ENCODE measurements around the gene ACP3. TPM values are rescaled to one million over a fixed set of nuclear protein-coding genes. Genes with fewer than 3 reads are reported as not detected.

ACP3 gene, protein sequence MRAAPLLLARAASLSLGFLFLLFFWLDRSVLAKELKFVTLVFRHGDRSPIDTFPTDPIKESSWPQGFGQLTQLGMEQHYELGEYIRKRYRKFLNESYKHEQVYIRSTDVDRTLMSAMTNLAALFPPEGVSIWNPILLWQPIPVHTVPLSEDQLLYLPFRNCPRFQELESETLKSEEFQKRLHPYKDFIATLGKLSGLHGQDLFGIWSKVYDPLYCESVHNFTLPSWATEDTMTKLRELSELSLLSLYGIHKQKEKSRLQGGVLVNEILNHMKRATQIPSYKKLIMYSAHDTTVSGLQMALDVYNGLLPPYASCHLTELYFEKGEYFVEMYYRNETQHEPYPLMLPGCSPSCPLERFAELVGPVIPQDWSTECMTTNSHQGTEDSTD
- total RNA-seq: 0.46 TPM in 1 of 2 replicates, not detected in the other

DNA sequence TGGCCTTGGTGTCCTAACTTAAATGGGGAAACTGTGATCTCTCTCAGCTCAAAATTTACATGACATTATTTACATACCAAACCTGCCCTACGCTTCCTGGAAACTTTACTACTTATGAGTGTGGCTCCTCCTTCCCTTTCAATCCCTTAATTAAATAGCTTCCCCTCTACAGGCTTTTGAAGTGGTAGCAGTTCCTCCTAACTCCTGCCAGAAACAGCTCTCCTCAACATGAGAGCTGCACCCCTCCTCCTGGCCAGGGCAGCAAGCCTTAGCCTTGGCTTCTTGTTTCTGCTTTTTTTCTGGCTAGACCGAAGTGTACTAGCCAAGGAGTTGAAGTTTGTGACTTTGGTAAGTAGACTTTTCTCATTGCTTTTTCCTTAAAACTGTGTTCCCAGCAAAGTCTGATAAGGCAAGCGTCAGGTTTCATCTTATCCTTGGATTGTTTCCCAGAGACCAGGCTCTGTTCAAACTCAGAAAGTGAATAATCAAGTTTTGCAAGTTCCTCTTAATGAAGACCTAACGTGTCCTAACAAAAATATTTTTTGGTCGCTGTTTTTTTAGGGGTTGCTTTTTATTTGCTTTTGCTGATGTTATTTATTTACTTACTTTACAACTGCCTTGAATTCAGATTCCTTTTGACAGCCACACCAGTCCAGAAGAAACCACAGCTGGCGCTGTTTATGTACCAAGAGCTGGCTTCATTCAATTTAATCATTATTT, at the start of gene ACP3:
Gene ACP3 (plus strand): TSS at position 179 of the 720 bp plus-strand sequence. CDS start 50 bp downstream, at position 229.
- TF ChIP-seq, protein P1, sequence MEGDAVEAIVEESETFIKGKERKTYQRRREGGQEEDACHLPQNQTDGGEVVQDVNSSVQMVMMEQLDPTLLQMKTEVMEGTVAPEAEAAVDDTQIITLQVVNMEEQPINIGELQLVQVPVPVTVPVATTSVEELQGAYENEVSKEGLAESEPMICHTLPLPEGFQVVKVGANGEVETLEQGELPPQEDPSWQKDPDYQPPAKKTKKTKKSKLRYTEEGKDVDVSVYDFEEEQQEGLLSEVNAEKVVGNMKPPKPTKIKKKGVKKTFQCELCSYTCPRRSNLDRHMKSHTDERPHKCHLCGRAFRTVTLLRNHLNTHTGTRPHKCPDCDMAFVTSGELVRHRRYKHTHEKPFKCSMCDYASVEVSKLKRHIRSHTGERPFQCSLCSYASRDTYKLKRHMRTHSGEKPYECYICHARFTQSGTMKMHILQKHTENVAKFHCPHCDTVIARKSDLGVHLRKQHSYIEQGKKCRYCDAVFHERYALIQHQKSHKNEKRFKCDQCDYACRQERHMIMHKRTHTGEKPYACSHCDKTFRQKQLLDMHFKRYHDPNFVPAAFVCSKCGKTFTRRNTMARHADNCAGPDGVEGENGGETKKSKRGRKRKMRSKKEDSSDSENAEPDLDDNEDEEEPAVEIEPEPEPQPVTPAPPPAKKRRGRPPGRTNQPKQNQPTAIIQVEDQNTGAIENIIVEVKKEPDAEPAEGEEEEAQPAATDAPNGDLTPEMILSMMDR (conservative IDR thresholded peaks at IDR 0.05; ENCODE audit: low read depth, low read length): no peak
- DNase-seq (ENCODE audit: low read depth): no peak
- no peak within 1 kb of the TSS for H3K4me3 ChIP-seq (ENCODE audit: low read depth, low read length)

DNA sequence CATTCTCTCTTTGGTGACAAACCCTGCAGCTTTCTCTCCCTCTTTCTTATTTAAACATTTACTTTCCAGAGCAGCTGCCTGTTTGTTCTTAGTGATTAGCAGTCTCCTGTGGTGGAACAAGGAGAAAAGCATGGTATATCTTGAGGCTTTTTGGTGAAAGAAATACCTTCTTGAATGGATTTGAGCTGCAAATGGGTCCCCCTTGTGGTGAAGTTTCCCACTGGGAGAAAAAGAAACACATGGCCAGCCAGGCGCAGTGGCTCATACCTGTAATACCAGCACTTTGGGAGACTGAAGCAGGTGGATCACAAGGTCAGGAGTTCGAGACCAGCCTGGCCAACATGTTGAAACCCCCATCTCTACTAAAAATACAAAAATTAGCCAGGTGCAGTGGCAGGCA, 48.3 kb upstream of the ACP3 start:
- no peak for DNase-seq (ENCODE audit: low read depth)
- H3K4me3 ChIP-seq (ENCODE audit: low read depth, low read length): no peak overlapping the region
- TF ChIP-seq, protein P1 (conservative IDR thresholded peaks at IDR 0.05; ENCODE audit: low read depth, low read length): peak; percentile 67

DNA sequence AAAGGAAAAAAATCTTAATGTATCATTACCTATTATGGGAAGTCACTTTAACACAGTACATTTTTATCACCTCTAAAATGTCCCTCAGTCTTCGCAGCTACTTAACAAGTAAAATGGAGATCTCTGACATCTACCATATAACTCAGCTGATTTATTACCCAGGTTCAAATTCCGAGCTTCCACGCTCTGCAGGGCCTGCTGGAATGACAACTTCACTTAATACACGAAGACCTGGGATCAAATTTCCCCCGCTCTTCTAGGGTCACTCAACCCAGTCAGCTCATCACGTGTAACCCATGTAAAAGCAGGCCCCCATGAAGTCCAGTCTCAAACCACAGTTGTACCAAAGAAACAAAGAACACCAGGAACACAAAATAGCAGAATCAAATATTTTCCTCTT, 44.2 kb upstream of the ACP3 start:
- no peak overlapping the region for H3K4me3 ChIP-seq (ENCODE audit: low read depth, low read length)
- TF ChIP-seq, protein P1 (conservative IDR thresholded peaks at IDR 0.05; ENCODE audit: low read depth, low read length): no peak
- no peak for DNase-seq (ENCODE audit: low read depth)

DNA sequence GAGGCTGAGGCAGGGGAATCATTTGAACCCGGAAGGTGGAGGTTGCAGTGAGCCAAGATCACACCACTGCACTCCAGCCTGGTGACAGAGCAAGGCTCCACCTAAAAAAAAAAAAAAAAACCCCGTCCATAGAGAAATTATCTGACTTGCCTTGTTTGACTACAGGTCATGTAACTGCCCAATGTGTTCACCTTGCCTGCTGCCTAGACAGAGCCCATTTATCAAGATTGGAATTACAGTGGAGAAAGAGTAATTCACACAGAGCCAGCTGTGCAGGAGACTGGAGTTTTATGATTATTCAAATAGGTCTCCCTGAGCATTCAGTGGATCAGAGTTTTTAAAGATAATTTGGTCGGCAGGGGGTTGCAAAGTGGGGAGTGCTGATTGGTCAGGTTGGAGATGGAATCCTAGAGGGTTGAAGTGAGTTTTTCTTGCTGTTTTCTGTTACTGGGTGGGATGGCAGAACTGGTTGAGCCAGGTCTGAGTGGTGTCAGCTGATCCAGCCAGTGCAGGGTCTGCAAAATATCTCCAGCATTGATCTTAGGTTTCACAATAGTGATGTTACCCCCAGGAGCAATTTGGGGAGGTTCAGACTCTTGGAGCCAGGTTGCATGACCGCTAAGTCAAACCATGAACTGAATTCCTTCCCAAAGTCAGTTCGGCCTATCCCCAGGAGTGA, 40.8 kb upstream of the ACP3 start:
- H3K4me3 ChIP-seq (ENCODE audit: low read depth, low read length): no peak overlapping the region
- no peak for DNase-seq (ENCODE audit: low read depth)
- TF ChIP-seq, protein P1 (conservative IDR thresholded peaks at IDR 0.05; ENCODE audit: low read depth, low read length): no peak

DNA sequence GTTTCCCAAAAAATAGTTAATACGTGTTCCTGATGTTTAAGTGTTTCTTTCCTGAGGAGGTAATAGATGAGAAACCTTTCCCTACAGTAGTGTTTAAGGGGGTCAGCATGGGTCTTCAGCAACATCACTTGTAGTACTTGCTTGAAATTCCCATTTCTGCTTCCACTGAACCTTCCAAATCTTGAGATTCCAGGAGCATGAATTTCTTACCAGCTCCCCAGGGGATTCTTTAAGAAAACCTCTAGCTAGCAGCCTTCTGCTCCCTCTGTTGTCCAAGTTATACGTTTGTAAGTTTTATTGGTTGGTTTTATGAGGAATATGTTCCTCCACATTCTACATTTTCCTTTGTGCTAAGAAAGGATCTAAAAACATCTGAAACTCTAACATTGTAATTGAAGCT, 38.2 kb upstream of the ACP3 start:
- no peak for DNase-seq (ENCODE audit: low read depth)
- H3K4me3 ChIP-seq (ENCODE audit: low read depth, low read length): no peak overlapping the region
- TF ChIP-seq, protein P1 (conservative IDR thresholded peaks at IDR 0.05; ENCODE audit: low read depth, low read length): no peak

DNA sequence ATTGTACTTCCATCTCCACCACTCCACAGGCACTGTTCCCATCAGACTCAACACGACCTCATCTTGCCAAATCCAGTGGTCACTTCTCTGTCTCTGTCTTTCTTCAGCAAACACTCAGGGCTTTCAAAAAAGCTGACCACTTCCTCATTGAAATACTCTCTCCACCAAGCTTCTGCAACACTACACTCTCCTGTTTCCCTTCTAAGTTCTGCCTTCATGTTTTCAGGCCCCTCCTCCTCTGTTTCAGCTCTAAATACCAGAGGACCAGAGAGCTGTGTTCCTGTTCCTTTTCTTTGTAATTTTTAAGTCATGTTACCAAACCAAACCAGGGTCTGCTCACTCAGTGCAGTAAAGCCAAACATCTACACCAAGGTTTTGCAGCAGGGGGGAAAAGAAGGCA, 33.8 kb upstream of the ACP3 start:
- TF ChIP-seq, protein P1 (conservative IDR thresholded peaks at IDR 0.05; ENCODE audit: low read depth, low read length): no peak
- DNase-seq (ENCODE audit: low read depth): no peak
- no peak overlapping the region for H3K4me3 ChIP-seq (ENCODE audit: low read depth, low read length)
